AG08395 (cell line): ENCODE data around the gene LYPD3.

Source experiments
- DNase-seq: peaks from one replicate; pipeline ENCODE4 v3.0.0; 2012; ENCODE audit warnings: mixed read lengths, low spot score

The LYPD3 gene

GRCh38 chr19:43430976-43431375, 34.4 kb downstream of the LYPD3 start:
- no peak for DNase-seq

- no peak for DNase-seq
These were observed 35.2 kb downstream of the LYPD3 start for GRCh38 chr19:43430142-43430710.

- DNase-seq, result no peak
These were observed 36.0 kb downstream of the LYPD3 start for GRCh38 chr19:43429395-43429794.

GRCh38 chr19:43425567-43426392, 39.6 kb downstream of the LYPD3 start:
- peak; percentile 31 for DNase-seq

GRCh38 chr19:43423779-43424178, 41.6 kb downstream of the LYPD3 start:
- no peak for DNase-seq

GRCh38 chr19:43422689-43423066, 42.7 kb downstream of the LYPD3 start:
- no peak for DNase-seq

GRCh38 chr19:43422000-43422688, 43.3 kb downstream of the LYPD3 start:
- no peak for DNase-seq

GRCh38 chr19:43420954-43421353, 44.5 kb downstream of the LYPD3 start:
- DNase-seq, result no peak

- DNase-seq, result no peak
These were observed 48.3 kb downstream of the LYPD3 start for GRCh38 chr19:43416951-43417623.

GRCh38 chr19:43414554-43414953, 50.9 kb downstream of the LYPD3 start, which contains the start of gene TEX101:
Gene TEX101, plus strand, starts transcription at chr19:43414890. Its CDS starts 1,030 bp downstream, at chr19:43415920.
- no peak for DNase-seq

- no peak for DNase-seq
These were observed 53.0 kb downstream of the LYPD3 start for GRCh38 chr19:43412441-43412840.
